Esophagus squamous epithelium (tissue), 4 donors: ENCODE measurements around the gene FTCDNL1.

ENCODE experiments used
- POLR2A ChIP-seq, 4 donors: fragments of 450-650 bp; IDR thresholded peaks; one replicate each; pipeline ENCODE4 v1.6.1; 2017; ENCODE audit warnings: antibody characterized with exemption in 4 of 4, mild to moderate bottlenecking in 4 of 4, moderate library complexity in 3 of 4
- TF ChIP-seq, protein P1 (sequence below), 6 experiments: fragments of 450-650 bp in 4 of 6; fragments of 200-600 bp in 2 of 6; sonication (generic) in 2 of 6; IDR thresholded peaks; one replicate each; pipeline ENCODE4 v1.5.1; 2016 to 2019; ENCODE audit warnings: antibody characterized with exemption in 6 of 6, mild to moderate bottlenecking in 4 of 6, moderate library complexity in 4 of 6

DNA sequence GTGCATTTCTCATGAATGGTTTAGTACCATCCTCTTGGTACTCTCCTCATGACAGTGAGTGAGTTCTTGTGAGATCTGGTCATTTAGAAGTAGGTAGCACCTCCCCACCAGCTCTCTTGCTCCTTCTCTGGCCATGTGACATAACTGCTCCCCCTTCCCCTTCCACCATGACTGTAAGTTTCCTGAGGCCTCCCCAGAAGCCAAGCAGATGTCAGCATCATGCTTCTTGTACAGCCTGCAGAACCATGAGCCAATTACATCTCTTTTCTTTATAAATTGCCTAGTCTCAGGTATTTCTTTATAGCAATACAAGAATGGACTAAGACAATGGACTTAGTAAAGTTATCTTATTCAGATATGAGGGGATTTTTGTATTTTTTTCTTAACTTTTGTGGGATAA is 43.0 kb downstream of the FTCDNL1 start:
- no peak for TF ChIP-seq POLR2A (IDR thresholded peaks at IDR 0.05)
- TF ChIP-seq, protein P1, sequence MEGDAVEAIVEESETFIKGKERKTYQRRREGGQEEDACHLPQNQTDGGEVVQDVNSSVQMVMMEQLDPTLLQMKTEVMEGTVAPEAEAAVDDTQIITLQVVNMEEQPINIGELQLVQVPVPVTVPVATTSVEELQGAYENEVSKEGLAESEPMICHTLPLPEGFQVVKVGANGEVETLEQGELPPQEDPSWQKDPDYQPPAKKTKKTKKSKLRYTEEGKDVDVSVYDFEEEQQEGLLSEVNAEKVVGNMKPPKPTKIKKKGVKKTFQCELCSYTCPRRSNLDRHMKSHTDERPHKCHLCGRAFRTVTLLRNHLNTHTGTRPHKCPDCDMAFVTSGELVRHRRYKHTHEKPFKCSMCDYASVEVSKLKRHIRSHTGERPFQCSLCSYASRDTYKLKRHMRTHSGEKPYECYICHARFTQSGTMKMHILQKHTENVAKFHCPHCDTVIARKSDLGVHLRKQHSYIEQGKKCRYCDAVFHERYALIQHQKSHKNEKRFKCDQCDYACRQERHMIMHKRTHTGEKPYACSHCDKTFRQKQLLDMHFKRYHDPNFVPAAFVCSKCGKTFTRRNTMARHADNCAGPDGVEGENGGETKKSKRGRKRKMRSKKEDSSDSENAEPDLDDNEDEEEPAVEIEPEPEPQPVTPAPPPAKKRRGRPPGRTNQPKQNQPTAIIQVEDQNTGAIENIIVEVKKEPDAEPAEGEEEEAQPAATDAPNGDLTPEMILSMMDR (IDR thresholded peaks at IDR 0.05), result no peak
